HEK293 (cell line): Measurements from ENCODE around the gene PTPN5.

ENCODE experiments used
- CTCF ChIA-PET: fragments of 350-600 bp; formaldehyde crosslinking; extraction: SDS; loops from one replicate; lab custom pipeline; 2021; ENCODE audit warnings: antibody characterized with exemption; lab: Yijun Ruan, JAX
- POLR2A ChIA-PET: fragments of 300-600 bp; formaldehyde crosslinking; extraction: SDS; loops from one replicate; lab custom pipeline; 2020; ENCODE audit warnings: antibody characterized with exemption, inconsistent platforms; lab: Yijun Ruan, JAX
- H3K27ac ChIP-seq: fragments of 200-500 bp; sonication (Bioruptor generic); 2 replicates; pipeline ENCODE4 v1.5.1; 2014; ENCODE audit warnings: low read depth, low read length, control low read depth, inconsistent platforms; ENCODE audit errors: extremely low read depth
- H3K36me3 ChIP-seq, 2 experiments: fragments of 200-500 bp in 1 of 2; sonication (Bioruptor generic) in 1 of 2; 1 replicate in 1 of 2; 2 replicates in 1 of 2; pipeline ENCODE4 v1.5.1; 2014 to 2017; ENCODE audit warnings: inconsistent platforms in 2 of 2, low read length in 2 of 2; ENCODE audit not compliant: control insufficient read depth in 2 of 2, insufficient read depth in 1 of 2
- H3K4me1 ChIP-seq: fragments of 200-500 bp; sonication (Bioruptor generic); 2 replicates; pipeline ENCODE4 v1.5.1; 2014; ENCODE audit warnings: mild to moderate bottlenecking, low read length, inconsistent platforms; ENCODE audit not compliant: control insufficient read depth, insufficient read depth
- H3K4me3 ChIP-seq: 2 replicates; pipeline ENCODE4 v1.5.1; 2011; ENCODE audit warnings: low read depth, mild to moderate bottlenecking, control low read depth, low read length, moderate library complexity
- H3K9me3 ChIP-seq: fragments of 200-500 bp; sonication (Bioruptor generic); 2 replicates; pipeline ENCODE4 v1.5.1; 2014; ENCODE audit warnings: low read depth, low read length, inconsistent platforms; ENCODE audit not compliant: control insufficient read depth, insufficient read depth
- GLIS1 ChIP-seq: fragments of 450-650 bp; formaldehyde crosslinking; IDR thresholded peaks from 2 replicates; pipeline ENCODE4 v1.5.1; 2016; ENCODE audit warnings: missing biosample characterization, missing genetic modification characterization
- HOXD13 ChIP-seq: sonication (generic); formaldehyde crosslinking; IDR thresholded peaks from 2 replicates; pipeline ENCODE4 v1.8.0; 2022; ENCODE audit warnings: missing genetic modification reagents, borderline replicate concordance
- SP7 ChIP-seq: fragments of 450-650 bp; formaldehyde crosslinking; IDR thresholded peaks from 2 replicates; pipeline ENCODE4 v1.5.1; 2016; ENCODE audit warnings: missing biosample characterization, missing genetic modification characterization
- WT1 ChIP-seq: fragments of 450-650 bp; formaldehyde crosslinking; IDR thresholded peaks from 2 replicates; pipeline ENCODE4 v1.5.1; 2016; ENCODE audit warnings: missing biosample characterization, missing genetic modification characterization
- ZIC2 ChIP-seq: fragments of 450-650 bp; formaldehyde crosslinking; IDR thresholded peaks from 2 replicates; pipeline ENCODE4 v1.5.1; 2016; ENCODE audit warnings: missing biosample characterization, missing genetic modification characterization
- ZNF16 ChIP-seq: fragments of 450-650 bp; formaldehyde crosslinking; IDR thresholded peaks from 2 replicates; pipeline ENCODE4 v1.5.1; 2016; ENCODE audit warnings: low read depth, missing biosample characterization, missing genetic modification characterization
- ZNF202 ChIP-seq: fragments of 450-650 bp; formaldehyde crosslinking; IDR thresholded peaks from 2 replicates; pipeline ENCODE4 v1.5.1; 2016; ENCODE audit warnings: missing biosample characterization, missing genetic modification characterization, borderline replicate concordance
- ZNF223 ChIP-seq: fragments of 450-650 bp; formaldehyde crosslinking; IDR thresholded peaks from 2 replicates; pipeline ENCODE4 v1.5.1; 2016; ENCODE audit warnings: missing biosample characterization, missing genetic modification characterization
- ZNF335 ChIP-seq: fragments of 450-650 bp; formaldehyde crosslinking; conservative IDR thresholded peaks from 2 replicates; pipeline ENCODE4 v1.5.1; 2016; ENCODE audit warnings: missing biosample characterization, missing genetic modification characterization
- ZNF426 ChIP-seq: fragments of 450-650 bp; formaldehyde crosslinking; IDR thresholded peaks from 2 replicates; pipeline ENCODE4 v1.5.1; 2017; ENCODE audit warnings: missing biosample characterization, missing genetic modification characterization, mild to moderate bottlenecking, inconsistent platforms, moderate library complexity
- ZNF555 ChIP-seq: fragments of 450-650 bp; formaldehyde crosslinking; conservative IDR thresholded peaks from 2 replicates; pipeline ENCODE4 v1.5.1; 2017; ENCODE audit warnings: missing biosample characterization, mild to moderate bottlenecking, missing genetic modification characterization, inconsistent platforms
- ZNF76 ChIP-seq: fragments of 450-650 bp; formaldehyde crosslinking; IDR thresholded peaks from 2 replicates; pipeline ENCODE4; 2016; ENCODE audit warnings: low read depth, missing biosample characterization, missing genetic modification characterization, borderline replicate concordance
- TF ChIP-seq, protein P1 (sequence below): fragments of 450-650 bp; formaldehyde crosslinking; IDR thresholded peaks from 2 replicates; pipeline ENCODE4 v1.5.1; 2016; ENCODE audit warnings: missing biosample characterization, missing genetic modification characterization
- TF ChIP-seq, protein P2 (sequence below): fragments of 450-650 bp; formaldehyde crosslinking; IDR thresholded peaks from 2 replicates; pipeline ENCODE4 v1.5.1; 2017; ENCODE audit warnings: missing biosample characterization, missing genetic modification characterization
- TF ChIP-seq, protein P3 (sequence below): fragments of 450-650 bp; formaldehyde crosslinking; IDR thresholded peaks from 2 replicates; pipeline ENCODE4 v1.5.1; 2016; ENCODE audit warnings: missing biosample characterization, missing genetic modification characterization

The PTPN5 gene

GRCh38 chr11:18704045-18704645 lies 87.5 kb downstream of the PTPN5 start:
- no peaks in the 10 kb centered on the region for H3K36me3 ChIP-seq
- H3K9me3 ChIP-seq = no peaks in the 10 kb centered on the region
- no peaks in the 10 kb centered on the region for H3K4me1 ChIP-seq
- no peak overlapping the region for H3K4me3 ChIP-seq
- CTCF ChIA-PET = interaction anchor here (0.6 to 1.6 kb wide), 3 partner anchors 24 to 139 kb away, joined by 3 to 7 read pairs (median 3); no protein-coding TSS in a partner anchor
- no peak overlapping the region for H3K27ac ChIP-seq
- POLR2A ChIA-PET = interaction anchor here (0.7 to 1.7 kb wide), 2 partner anchors 70 to 560 kb away, joined by 4 to 5 read pairs; partner anchors contain the start of gene SPTY2D1
- TF ChIP-seq ZIC2 (tag by site-specific recombination) = no peak
- no peak for TF ChIP-seq ZNF76 (tag by site-specific recombination)
- TF ChIP-seq, protein P1, sequence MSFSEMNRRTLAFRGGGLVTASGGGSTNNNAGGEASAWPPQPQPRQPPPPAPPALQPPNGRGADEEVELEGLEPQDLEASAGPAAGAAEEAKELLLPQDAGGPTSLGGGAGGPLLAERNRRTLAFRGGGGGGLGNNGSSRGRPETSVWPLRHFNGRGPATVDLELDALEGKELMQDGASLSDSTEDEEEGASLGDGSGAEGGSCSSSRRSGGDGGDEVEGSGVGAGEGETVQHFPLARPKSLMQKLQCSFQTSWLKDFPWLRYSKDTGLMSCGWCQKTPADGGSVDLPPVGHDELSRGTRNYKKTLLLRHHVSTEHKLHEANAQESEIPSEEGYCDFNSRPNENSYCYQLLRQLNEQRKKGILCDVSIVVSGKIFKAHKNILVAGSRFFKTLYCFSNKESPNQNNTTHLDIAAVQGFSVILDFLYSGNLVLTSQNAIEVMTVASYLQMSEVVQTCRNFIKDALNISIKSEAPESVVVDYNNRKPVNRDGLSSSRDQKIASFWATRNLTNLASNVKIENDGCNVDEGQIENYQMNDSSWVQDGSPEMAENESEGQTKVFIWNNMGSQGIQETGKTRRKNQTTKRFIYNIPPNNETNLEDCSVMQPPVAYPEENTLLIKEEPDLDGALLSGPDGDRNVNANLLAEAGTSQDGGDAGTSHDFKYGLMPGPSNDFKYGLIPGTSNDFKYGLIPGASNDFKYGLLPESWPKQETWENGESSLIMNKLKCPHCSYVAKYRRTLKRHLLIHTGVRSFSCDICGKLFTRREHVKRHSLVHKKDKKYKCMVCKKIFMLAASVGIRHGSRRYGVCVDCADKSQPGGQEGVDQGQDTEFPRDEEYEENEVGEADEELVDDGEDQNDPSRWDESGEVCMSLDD (tag by site-specific recombination) = no peak
- TF ChIP-seq HOXD13 = no peak
- TF ChIP-seq, protein P2, sequence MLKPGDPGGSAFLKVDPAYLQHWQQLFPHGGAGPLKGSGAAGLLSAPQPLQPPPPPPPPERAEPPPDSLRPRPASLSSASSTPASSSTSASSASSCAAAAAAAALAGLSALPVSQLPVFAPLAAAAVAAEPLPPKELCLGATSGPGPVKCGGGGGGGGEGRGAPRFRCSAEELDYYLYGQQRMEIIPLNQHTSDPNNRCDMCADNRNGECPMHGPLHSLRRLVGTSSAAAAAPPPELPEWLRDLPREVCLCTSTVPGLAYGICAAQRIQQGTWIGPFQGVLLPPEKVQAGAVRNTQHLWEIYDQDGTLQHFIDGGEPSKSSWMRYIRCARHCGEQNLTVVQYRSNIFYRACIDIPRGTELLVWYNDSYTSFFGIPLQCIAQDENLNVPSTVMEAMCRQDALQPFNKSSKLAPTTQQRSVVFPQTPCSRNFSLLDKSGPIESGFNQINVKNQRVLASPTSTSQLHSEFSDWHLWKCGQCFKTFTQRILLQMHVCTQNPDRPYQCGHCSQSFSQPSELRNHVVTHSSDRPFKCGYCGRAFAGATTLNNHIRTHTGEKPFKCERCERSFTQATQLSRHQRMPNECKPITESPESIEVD (tag by site-specific recombination) = no peak
- TF ChIP-seq ZNF426 (tag by site-specific recombination) = no peak
- TF ChIP-seq ZNF223 (tag by site-specific recombination) = no peak
- no peak for TF ChIP-seq SP7 (tag by site-specific recombination)
- TF ChIP-seq ZNF555 = no peak
- TF ChIP-seq ZNF335 (tag by site-specific recombination) = no peak
- TF ChIP-seq ZNF16 (tag by site-specific recombination) = no peak
- no peak for TF ChIP-seq ZNF202 (tag by site-specific recombination)
- no peak for TF ChIP-seq WT1 (tag by site-specific recombination)
- TF ChIP-seq, all 188 proteins: peak for 0

- peak; percentile 63 for TF ChIP-seq GLIS1 (tag by site-specific recombination)
- TF ChIP-seq, protein P3, sequence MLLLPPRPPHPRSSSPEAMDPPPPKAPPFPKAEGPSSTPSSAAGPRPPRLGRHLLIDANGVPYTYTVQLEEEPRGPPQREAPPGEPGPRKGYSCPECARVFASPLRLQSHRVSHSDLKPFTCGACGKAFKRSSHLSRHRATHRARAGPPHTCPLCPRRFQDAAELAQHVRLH (tag by site-specific recombination) = no peak
- Histone ChIP-seq H3K27ac (no peak overlapping the region), H3K9me3 (no peaks in the 10 kb centered on the region), H3K36me3 (no peaks in the 10 kb centered on the region), H3K4me1 (no peaks in the 10 kb centered on the region), H3K4me3 (no peak overlapping the region)
- ChIA-PET CTCF (interaction anchor here (0.6 to 1.6 kb wide), 4 partner anchors 10 to 140 kb away, joined by 3 to 7 read pairs (median 3); no protein-coding TSS in a partner anchor), POLR2A (interaction anchor here (1.7 kb wide), 1 partner anchor 69 kb away, joined by 4 read pairs; the partner anchor contains the start of gene SPTY2D1)
Observed at GRCh38 chr11:18703001-18703763, 88.4 kb downstream of the PTPN5 start.
